GM19372 (cell line): ENCODE results near the gene IFNA8.
"Not testable (repeated sequence)": the region's sequence is repeated elsewhere in the genome, so short reads cannot be mapped to it uniquely, and the experiment has no call there.

ENCODE experiments used
- ATAC-seq: cut with Tn5 transposase; IDR thresholded peaks from one replicate; pipeline ENCODE4 v1.9.1; 2021; ENCODE audit warnings: mild to moderate bottlenecking, low read depth, moderate library complexity; ENCODE audit not compliant: unreplicated experiment

Gene IFNA8

GRCh38 chr9:21408817-21409216 lies at the start of gene IFNA8:
Gene IFNA8 (plus strand): TSS chr9:21409117. CDS start chr9:21409177, 60 bp downstream.
- no peak for ATAC-seq

- ATAC-seq, result no peak
These were observed 46.6 kb upstream of the IFNA8 start for GRCh38 chr9:21362287-21362686.

GRCh38 chr9:21367169-21367568 lies 41.7 kb upstream of the IFNA8 start:
- ATAC-seq, result not testable (repeated sequence)

GRCh38 chr9:21367957-21368356 lies 41.0 kb upstream of the IFNA8 start, which contains the start of gene IFNA13:
Gene IFNA13 (minus strand): TSS chr9:21368057. CDS start chr9:21368010, 47 bp downstream.
- no peak for ATAC-seq

- ATAC-seq, result not testable (repeated sequence)
These were observed 37.5 kb upstream of the IFNA8 start for GRCh38 chr9:21371467-21371866.

GRCh38 chr9:21381448-21382339 lies 27.2 kb upstream of the IFNA8 start:
- peak; percentile 98 for ATAC-seq

GRCh38 chr9:21383627-21384026 lies 25.3 kb upstream of the IFNA8 start:
- no peak for ATAC-seq

GRCh38 chr9:21385131-21385670 lies 23.7 kb upstream of the IFNA8 start, which contains the start of gene IFNA2:
Gene IFNA2 (minus strand): TSS chr9:21385398. CDS start chr9:21385329, 69 bp downstream.
- ATAC-seq, result no peak

GRCh38 chr9:21392270-21392669 lies 16.6 kb upstream of the IFNA8 start:
- peak; percentile 85 for ATAC-seq

GRCh38 chr9:21395778-21396717 lies 12.9 kb upstream of the IFNA8 start:
- peak; percentile 53 for ATAC-seq

- no peak for ATAC-seq
These were observed 9.9 kb upstream of the IFNA8 start for GRCh38 chr9:21398955-21399489.

- ATAC-seq, result no peak
These were observed 9.0 kb upstream of the IFNA8 start for GRCh38 chr9:21399956-21400355.

GRCh38 chr9:21402386-21403251 lies 6.3 kb upstream of the IFNA8 start:
- no peak for ATAC-seq

GRCh38 chr9:21404146-21404545 lies 4.8 kb upstream of the IFNA8 start:
- ATAC-seq, result no peak

GRCh38 chr9:21412107-21412506 lies 3.2 kb downstream of the IFNA8 start:
- no peak for ATAC-seq

- ATAC-seq, result no peak
These were observed 4.2 kb downstream of the IFNA8 start for GRCh38 chr9:21413151-21413550.

GRCh38 chr9:21413624-21414023 lies 4.7 kb downstream of the IFNA8 start:
- no peak for ATAC-seq

- ATAC-seq, result no peak
These were observed 5.5 kb downstream of the IFNA8 start for GRCh38 chr9:21414220-21414940.
